ENCODE results near the gene ADARB1.

ADARB1 gene

GRCh38 chr21:45225741-45226327 is 151.5 kb downstream of the ADARB1 start:
- Mint-ChIP-seq H3K4me1 (ENCODE audit: low read depth) (peaks cover 49% of the 10 kb centered on the region), H3K9me3 (ENCODE audit: low read depth) (no peaks in the 10 kb centered on the region), H3K36me3 (peaks cover 2% of the 10 kb centered on the region), H3K4me3 (no peak overlapping the region), H3K27me3 (no peaks in the 10 kb centered on the region), H3K27ac (no peak overlapping the region)

GRCh38 chr21:45226540-45227326 is 152.4 kb downstream of the ADARB1 start:
- H3K27ac Mint-ChIP-seq: peak overlapping the region; percentile 5

GRCh38 chr21:45227735-45228134 is 153.4 kb downstream of the ADARB1 start:
- H3K9me3 Mint-ChIP-seq (ENCODE audit: low read depth): no peaks in the 10 kb centered on the region
- H3K36me3 Mint-ChIP-seq: no peaks in the 10 kb centered on the region
- H3K27me3 Mint-ChIP-seq: no peaks in the 10 kb centered on the region
- peak overlapping the region; percentile 33 for H3K4me3 Mint-ChIP-seq
- H3K27ac Mint-ChIP-seq: peak overlapping the region; percentile 51
- peaks cover 49% of the 10 kb centered on the region for H3K4me1 Mint-ChIP-seq (ENCODE audit: low read depth)

More at GRCh38 chr21:45226540-45227326, 152.4 kb downstream of the ADARB1 start:
- Mint-ChIP-seq H3K9me3 (ENCODE audit: low read depth) (no peaks in the 10 kb centered on the region), H3K27me3 (no peaks in the 10 kb centered on the region), H3K36me3 (no peaks in the 10 kb centered on the region), H3K4me3 (peak overlapping the region; percentile 20), H3K4me1 (ENCODE audit: low read depth) (peaks cover 49% of the 10 kb centered on the region)

GRCh38 chr21:45228171-45228641 is 153.8 kb downstream of the ADARB1 start:
- Mint-ChIP-seq H3K27ac (peak overlapping the region; percentile 51), H3K36me3 (no peaks in the 10 kb centered on the region), H3K27me3 (no peaks in the 10 kb centered on the region), H3K4me3 (peak overlapping the region; percentile 33), H3K9me3 (ENCODE audit: low read depth) (no peaks in the 10 kb centered on the region), H3K4me1 (ENCODE audit: low read depth) (peaks cover 49% of the 10 kb centered on the region)

GRCh38 chr21:45228656-45229240 is 154.4 kb downstream of the ADARB1 start:
- Mint-ChIP-seq H3K9me3 (ENCODE audit: low read depth) (no peaks in the 10 kb centered on the region), H3K27ac (peak overlapping the region; percentile 51), H3K4me3 (peak overlapping the region; percentile 20), H3K27me3 (no peaks in the 10 kb centered on the region), H3K4me1 (ENCODE audit: low read depth) (peaks cover 49% of the 10 kb centered on the region), H3K36me3 (no peaks in the 10 kb centered on the region)

GRCh38 chr21:45231705-45232104 is 157.3 kb downstream of the ADARB1 start:
- Mint-ChIP-seq H3K9me3 (ENCODE audit: low read depth) (no peaks in the 10 kb centered on the region), H3K4me1 (ENCODE audit: low read depth) (peaks cover 24% of the 10 kb centered on the region), H3K36me3 (no peaks in the 10 kb centered on the region), H3K27ac (no peak overlapping the region), H3K27me3 (no peaks in the 10 kb centered on the region), H3K4me3 (no peak overlapping the region)

GRCh38 chr21:45234127-45234526 is 159.7 kb downstream of the ADARB1 start:
- Mint-ChIP-seq H3K36me3 (no peaks in the 10 kb centered on the region), H3K27ac (no peak overlapping the region), H3K4me1 (ENCODE audit: low read depth) (no peaks in the 10 kb centered on the region), H3K9me3 (ENCODE audit: low read depth) (no peaks in the 10 kb centered on the region), H3K27me3 (peaks cover 9% of the 10 kb centered on the region), H3K4me3 (no peak overlapping the region)

- Mint-ChIP-seq H3K4me3 (no peak overlapping the region), H3K36me3 (no peaks in the 10 kb centered on the region), H3K27ac (no peak overlapping the region), H3K27me3 (peaks cover 9% of the 10 kb centered on the region), H3K9me3 (ENCODE audit: low read depth) (no peaks in the 10 kb centered on the region), H3K4me1 (ENCODE audit: low read depth) (no peaks in the 10 kb centered on the region)
Measured at GRCh38 chr21:45234965-45235364, 160.6 kb downstream of the ADARB1 start.

- no peaks in the 10 kb centered on the region for H3K4me1 Mint-ChIP-seq (ENCODE audit: low read depth)
- H3K36me3 Mint-ChIP-seq: no peaks in the 10 kb centered on the region
- H3K27me3 Mint-ChIP-seq: peaks cover 9% of the 10 kb centered on the region
- no peak overlapping the region for H3K4me3 Mint-ChIP-seq
- H3K9me3 Mint-ChIP-seq (ENCODE audit: low read depth): no peaks in the 10 kb centered on the region
- H3K27ac Mint-ChIP-seq: no peak overlapping the region
Measured at GRCh38 chr21:45235488-45235887, 161.1 kb downstream of the ADARB1 start.

- H3K4me1 Mint-ChIP-seq (ENCODE audit: low read depth): no peaks in the 10 kb centered on the region
- peaks cover 9% of the 10 kb centered on the region for H3K27me3 Mint-ChIP-seq
- H3K27ac Mint-ChIP-seq: no peak overlapping the region
- H3K36me3 Mint-ChIP-seq: no peaks in the 10 kb centered on the region
- no peak overlapping the region for H3K4me3 Mint-ChIP-seq
- no peaks in the 10 kb centered on the region for H3K9me3 Mint-ChIP-seq (ENCODE audit: low read depth)
Measured at GRCh38 chr21:45236481-45236880, 162.1 kb downstream of the ADARB1 start.

- no peaks in the 10 kb centered on the region for H3K4me1 Mint-ChIP-seq (ENCODE audit: low read depth)
- H3K27me3 Mint-ChIP-seq: peaks cover 11% of the 10 kb centered on the region
- no peaks in the 10 kb centered on the region for H3K9me3 Mint-ChIP-seq (ENCODE audit: low read depth)
Measured at GRCh38 chr21:45237401-45237800, 163.0 kb downstream of the ADARB1 start.

GRCh38 chr21:45241357-45241756 is 167.0 kb downstream of the ADARB1 start:
- Mint-ChIP-seq H3K36me3 (no peaks in the 10 kb centered on the region), H3K4me1 (ENCODE audit: low read depth) (no peaks in the 10 kb centered on the region), H3K27ac (no peak overlapping the region), H3K9me3 (ENCODE audit: low read depth) (peaks cover 6% of the 10 kb centered on the region), H3K4me3 (no peak overlapping the region), H3K27me3 (peaks cover 11% of the 10 kb centered on the region)

More at GRCh38 chr21:45237401-45237800, 163.0 kb downstream of the ADARB1 start:
- Mint-ChIP-seq H3K36me3 (no peaks in the 10 kb centered on the region), H3K27ac (no peak overlapping the region), H3K4me3 (no peak overlapping the region)

- peaks cover 4% of the 10 kb centered on the region for H3K27me3 Mint-ChIP-seq
- H3K4me1 Mint-ChIP-seq (ENCODE audit: low read depth): no peaks in the 10 kb centered on the region
- H3K4me3 Mint-ChIP-seq: no peak overlapping the region
- peaks cover 6% of the 10 kb centered on the region for H3K9me3 Mint-ChIP-seq (ENCODE audit: low read depth)
- no peaks in the 10 kb centered on the region for H3K36me3 Mint-ChIP-seq
- H3K27ac Mint-ChIP-seq: no peak overlapping the region
Measured at GRCh38 chr21:45243603-45244002, 169.2 kb downstream of the ADARB1 start.

GRCh38 chr21:45244799-45245340 is 170.5 kb downstream of the ADARB1 start:
- Mint-ChIP-seq H3K36me3 (no peaks in the 10 kb centered on the region), H3K4me1 (ENCODE audit: low read depth) (no peaks in the 10 kb centered on the region), H3K27ac (no peak overlapping the region)

More at GRCh38 chr21:45244799-45245340, 170.5 kb downstream of the ADARB1 start:
- H3K4me3 Mint-ChIP-seq: no peak overlapping the region
- peaks cover 4% of the 10 kb centered on the region for H3K27me3 Mint-ChIP-seq
- peaks cover 6% of the 10 kb centered on the region for H3K9me3 Mint-ChIP-seq (ENCODE audit: low read depth)
